Measurements from ENCODE around the gene SHD.

The SHD gene

DNA sequence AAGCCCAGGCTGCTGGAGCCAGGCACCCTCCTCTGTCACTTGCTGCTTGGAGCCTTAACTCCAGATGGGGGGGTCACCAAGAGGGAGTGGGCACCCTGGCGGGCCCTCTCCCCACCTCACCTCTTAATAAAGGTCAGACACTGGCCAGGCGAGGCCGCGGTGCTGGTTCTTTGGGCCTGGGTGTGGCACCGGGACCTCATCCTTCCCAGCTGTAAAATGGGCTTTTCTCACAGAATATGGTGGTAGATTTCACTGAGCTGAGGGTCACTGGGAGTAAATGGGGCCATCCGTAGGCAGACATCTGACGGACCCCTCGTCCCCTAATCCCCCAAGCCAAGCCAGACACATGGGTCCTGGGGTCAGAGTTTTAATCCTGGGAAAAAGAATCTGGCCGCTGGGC is 44.6 kb downstream of the SHD start:
- TF ChIP-seq, protein P1, sequence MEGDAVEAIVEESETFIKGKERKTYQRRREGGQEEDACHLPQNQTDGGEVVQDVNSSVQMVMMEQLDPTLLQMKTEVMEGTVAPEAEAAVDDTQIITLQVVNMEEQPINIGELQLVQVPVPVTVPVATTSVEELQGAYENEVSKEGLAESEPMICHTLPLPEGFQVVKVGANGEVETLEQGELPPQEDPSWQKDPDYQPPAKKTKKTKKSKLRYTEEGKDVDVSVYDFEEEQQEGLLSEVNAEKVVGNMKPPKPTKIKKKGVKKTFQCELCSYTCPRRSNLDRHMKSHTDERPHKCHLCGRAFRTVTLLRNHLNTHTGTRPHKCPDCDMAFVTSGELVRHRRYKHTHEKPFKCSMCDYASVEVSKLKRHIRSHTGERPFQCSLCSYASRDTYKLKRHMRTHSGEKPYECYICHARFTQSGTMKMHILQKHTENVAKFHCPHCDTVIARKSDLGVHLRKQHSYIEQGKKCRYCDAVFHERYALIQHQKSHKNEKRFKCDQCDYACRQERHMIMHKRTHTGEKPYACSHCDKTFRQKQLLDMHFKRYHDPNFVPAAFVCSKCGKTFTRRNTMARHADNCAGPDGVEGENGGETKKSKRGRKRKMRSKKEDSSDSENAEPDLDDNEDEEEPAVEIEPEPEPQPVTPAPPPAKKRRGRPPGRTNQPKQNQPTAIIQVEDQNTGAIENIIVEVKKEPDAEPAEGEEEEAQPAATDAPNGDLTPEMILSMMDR (IDR thresholded peaks at IDR 0.05; ENCODE audit: insufficient read depth, low read length, missing control alignments): no peak
- CTCF ChIA-PET: no interaction called here
- POLR2A ChIA-PET: no interaction called here
- DNase-seq (ENCODE audit: low read depth, low spot score): no peak
- no peak overlapping the region for H3K4me3 ChIP-seq (ENCODE audit: low read depth, low read length)

DNA sequence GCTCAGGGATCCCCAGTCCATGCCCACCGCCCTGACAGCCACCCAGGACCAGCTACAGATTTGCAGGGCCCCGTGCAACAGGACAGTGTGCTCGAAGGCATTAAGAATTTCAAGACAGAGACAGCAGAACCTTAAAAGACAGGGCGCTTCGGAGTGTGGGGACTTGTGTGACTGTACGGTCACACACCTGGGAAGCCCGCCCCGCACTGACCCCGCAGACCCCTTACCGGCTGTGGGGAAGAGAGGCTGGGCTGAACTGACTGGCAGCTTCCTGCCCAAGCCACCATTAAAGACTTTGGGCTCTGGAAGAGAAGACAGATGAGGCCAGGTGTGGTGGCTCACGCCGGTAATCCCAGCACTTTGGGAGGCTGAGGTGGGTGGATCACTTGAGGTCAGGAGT is 45.2 kb downstream of the SHD start:
- TF ChIP-seq, protein P1 (IDR thresholded peaks at IDR 0.05; ENCODE audit: insufficient read depth, low read length, missing control alignments): no peak
- no peak for DNase-seq (ENCODE audit: low read depth, low spot score)
- ChIA-PET POLR2A (no interaction called here), CTCF (no interaction called here)
- no peak overlapping the region for H3K4me3 ChIP-seq (ENCODE audit: low read depth, low read length)

DNA sequence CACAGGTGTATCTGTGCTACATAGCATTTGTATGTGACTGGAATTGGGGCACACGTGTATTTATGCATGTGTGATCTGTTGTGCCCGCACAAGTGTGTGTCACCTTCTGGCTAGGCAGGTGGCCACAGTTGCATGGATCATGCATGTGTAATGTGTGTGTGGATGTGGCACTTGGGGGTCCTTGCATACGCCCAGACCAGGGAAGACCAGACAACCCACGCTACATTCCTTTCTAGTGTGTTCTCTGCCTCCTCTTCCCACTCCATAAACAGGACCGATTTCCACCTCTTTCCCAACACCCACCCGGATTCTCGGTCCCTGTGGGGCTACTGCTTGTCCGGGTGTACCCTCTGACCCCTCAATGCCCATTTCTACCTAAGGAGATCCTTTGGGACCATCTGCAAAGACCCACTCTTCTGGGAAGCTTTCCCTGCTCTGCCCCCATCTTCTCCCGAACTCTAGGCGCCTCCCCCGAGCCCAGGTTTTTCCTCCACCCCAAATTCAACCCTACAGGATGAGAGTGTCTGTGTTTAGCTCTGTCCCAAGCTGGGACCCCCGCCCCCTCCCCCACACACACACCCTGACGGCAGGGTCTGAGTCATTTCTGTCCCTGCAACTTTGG is 47.3 kb downstream of the SHD start:
- ChIA-PET POLR2A (no interaction called here), CTCF (no interaction called here)
- peak overlapping the region; percentile 23; the same call in 1 of the 2 replicates for H3K4me3 ChIP-seq (ENCODE audit: low read depth, low read length)
- DNase-seq (ENCODE audit: low read depth, low spot score): no peak
- TF ChIP-seq, protein P1 (IDR thresholded peaks at IDR 0.05; ENCODE audit: insufficient read depth, low read length, missing control alignments): no peak

DNA sequence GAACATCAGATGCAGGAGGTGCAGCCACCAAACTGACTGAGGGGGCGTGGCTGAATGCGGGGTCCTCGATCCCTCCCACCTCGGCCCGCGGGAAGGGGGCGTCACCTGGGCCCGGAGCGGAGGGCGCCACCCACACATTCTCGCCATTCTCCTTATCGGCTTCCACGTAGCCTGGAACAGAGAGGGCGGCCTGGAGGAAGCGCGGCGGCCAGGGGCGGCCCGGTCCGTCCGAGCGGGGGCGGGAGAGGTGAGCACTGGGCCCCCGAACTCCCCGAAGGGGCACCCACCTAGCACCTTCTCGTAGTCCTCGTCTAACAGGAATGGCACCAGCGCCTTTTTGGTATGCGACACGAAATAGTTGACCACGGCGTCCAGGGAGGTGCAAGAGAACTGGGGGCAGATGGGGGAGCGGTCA is 47.8 kb downstream of the SHD start:
- POLR2A ChIA-PET: no interaction called here
- TF ChIP-seq, protein P1 (IDR thresholded peaks at IDR 0.05; ENCODE audit: insufficient read depth, low read length, missing control alignments): no peak
- no peak for DNase-seq (ENCODE audit: low read depth, low spot score)
- peak overlapping the region; percentile 23 for H3K4me3 ChIP-seq (ENCODE audit: low read depth, low read length)
- CTCF ChIA-PET: no interaction called here

DNA sequence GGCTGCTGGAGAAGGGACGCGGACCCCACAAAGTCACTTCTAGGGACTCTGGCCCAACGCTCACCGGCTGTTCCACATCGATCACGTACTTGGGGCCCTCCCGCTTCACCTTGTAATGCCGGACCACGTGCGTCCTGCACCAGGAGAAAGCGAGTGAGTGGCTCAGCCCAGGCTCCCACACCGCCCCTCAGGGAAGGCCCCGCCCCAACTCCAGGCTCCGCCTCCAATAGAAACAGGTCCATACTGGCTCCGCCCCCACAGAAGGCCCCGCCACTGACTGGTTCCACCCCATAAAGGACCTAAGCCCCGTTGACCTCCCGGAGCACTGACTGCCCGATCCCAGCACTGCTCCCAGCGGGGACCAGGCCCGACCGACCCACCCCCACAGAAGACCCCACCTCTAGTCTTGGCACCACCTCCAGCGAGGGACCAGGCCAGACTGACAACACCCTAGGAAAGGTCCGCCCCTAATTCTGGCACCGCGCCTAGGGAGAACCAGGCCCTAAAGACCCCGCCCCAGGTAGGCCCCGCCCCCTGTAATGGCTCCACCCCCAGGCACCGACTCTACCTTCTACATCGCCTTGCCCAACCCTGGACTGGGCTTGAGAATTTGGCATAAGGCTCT is 48.3 kb downstream of the SHD start:
- TF ChIP-seq, protein P1 (IDR thresholded peaks at IDR 0.05; ENCODE audit: insufficient read depth, low read length, missing control alignments): no peak
- POLR2A ChIA-PET: interaction anchor here (1.1 kb wide), 1 partner anchor 15 kb away, joined by 6 read pairs; the partner anchor contains the start of gene MPND
- peak overlapping the region; percentile 56 for H3K4me3 ChIP-seq (ENCODE audit: low read depth, low read length)
- DNase-seq (ENCODE audit: low read depth, low spot score): no peak
- CTCF ChIA-PET: interaction anchor here (0.9 to 1.0 kb wide), 2 partner anchors 16 to 25 kb away, joined by 3 to 6 read pairs; partner anchors contain the start of gene MPND

DNA sequence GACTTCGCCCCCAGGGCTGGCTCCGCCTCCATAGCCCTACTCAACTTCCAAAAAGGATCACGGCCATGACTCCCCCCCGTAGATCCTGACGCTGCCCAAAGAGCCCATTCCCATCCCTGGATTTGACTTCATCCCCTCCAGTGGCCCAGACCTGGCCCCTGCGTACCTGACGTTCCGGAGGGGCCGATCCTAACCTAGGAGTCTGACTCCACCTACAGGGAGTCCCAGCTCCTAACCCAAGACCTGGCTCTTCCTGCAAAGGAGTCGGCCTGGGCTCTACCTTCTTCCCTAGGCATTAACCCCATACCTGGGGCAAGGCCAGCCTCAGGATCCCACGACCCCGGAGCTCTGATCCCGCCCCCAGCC is 48.8 kb downstream of the SHD start:
- CTCF ChIA-PET: interaction anchor here (0.9 to 1.0 kb wide), 2 partner anchors 15 to 25 kb away, joined by 3 to 6 read pairs; partner anchors contain the start of gene MPND
- H3K4me3 ChIP-seq (ENCODE audit: low read depth, low read length): peak overlapping the region; percentile 56
- POLR2A ChIA-PET: interaction anchor here (1.1 kb wide), 1 partner anchor 15 kb away, joined by 6 read pairs; the partner anchor contains the start of gene MPND
- no peak for DNase-seq (ENCODE audit: low read depth, low spot score)
- TF ChIP-seq, protein P1 (IDR thresholded peaks at IDR 0.05; ENCODE audit: insufficient read depth, low read length, missing control alignments): no peak

All from AG04449 (cell line).